HG03565 (cell line): ENCODE results near the gene CDC16.

ENCODE experiments used
- ATAC-seq: cut with Tn5 transposase; IDR thresholded peaks from one replicate; pipeline ENCODE4 v1.9.1; 2021; ENCODE audit warnings: mild to moderate bottlenecking, moderate library complexity; ENCODE audit not compliant: unreplicated experiment

CDC16 gene

DNA sequence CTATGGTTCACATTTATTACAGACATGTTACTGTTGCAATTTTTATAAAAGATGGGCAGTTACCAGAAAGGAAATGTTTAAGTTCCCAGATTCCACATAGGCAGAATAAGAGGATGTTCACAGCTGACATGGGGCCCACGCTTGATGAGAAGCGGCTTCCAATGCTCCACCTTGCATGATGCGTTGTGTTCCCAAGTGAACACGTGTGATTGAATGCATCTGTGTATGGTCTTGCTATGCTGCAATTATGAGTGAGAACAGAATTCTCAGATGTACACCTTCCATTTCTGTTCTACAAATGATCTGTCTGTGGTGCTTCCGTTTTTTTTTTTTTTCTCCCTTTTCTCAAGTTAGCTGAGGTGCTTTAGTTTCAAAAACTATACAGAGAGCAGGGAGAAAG lies 62.2 kb downstream of the CDC16 start:
- ATAC-seq, result no peak

DNA sequence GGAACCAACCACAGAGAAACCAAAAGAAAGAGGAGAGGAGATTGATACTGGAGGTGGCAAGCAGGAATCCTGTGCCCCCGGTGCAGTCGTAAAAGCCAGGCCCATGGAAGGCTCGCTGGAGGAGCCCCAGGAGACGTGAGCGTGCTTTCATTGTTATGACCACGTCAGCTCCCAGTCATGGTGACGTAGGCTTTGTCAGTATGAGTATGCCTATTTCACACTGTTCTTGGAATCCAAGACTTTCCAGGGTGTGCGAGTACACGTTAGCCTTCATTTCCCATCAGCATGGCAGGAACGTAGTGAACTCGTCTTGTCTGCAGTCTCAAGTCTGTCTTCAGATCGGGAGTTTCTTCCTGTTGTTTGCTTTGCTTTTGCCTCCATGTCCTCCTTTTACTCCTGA lies 64.2 kb downstream of the CDC16 start:
- no peak for ATAC-seq

DNA sequence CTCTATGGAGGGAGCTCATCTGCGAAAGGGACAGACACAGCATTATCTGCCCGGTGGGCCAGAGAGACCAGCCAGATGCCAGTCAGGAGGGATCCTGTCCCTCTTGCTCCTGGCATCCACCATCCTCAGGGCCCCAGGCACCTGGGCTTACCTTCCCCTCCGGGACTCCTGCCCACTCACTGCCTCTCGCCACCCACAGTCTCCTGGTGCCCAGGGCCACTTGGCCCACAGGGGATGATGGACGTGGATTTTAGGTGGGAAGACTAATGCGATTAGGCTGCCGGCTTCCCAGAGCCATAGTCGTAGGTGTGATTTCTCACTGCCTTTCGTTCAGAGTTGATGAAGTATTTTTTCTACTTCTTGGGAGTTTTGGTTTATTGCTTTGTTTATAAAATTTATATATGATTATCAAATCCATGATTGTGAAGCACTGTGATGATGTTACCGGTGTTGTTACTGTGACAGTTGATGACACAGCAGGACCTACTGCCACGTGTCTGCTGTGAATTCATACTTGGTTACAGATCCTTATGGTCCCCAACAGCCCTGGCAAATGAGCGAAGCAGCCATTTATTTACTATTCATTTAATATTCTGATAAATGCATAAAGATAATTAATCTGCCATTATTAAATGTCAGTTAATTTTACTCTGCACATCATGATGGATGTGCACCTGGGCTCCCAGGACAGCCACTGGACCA lies 65.1 kb downstream of the CDC16 start:
- no peak for ATAC-seq

DNA sequence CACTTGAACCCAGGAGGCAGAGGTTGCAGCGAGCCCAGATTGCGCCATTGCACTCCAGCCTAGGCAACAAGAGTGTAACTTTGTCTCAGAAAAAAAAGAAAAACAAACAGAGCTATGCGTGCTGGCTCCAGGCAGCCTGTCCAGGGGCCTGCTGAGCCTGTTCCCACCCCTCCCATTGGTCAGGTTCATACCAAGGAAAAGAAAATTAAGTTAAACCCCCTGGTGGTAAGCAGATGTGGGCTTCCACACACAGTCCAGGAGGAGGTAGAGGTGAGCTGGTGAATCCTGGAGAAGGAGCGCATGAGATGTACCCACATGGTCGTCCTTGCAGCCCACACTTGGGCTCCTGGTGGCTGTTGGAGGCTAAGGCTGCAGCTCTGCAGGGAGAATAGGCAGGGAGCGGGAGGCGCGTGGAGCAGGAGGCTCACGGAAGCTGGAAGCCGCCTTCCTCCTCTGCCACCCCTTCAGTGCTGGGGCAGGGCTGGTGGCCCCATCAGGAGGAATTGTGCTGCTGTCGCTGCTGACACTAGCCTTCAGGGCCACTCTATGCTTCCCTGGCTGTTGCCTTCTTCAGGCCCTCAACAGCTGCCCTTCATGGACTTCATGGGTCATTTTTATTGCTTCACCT lies 69.1 kb downstream of the CDC16 start:
- ATAC-seq, result no peak

DNA sequence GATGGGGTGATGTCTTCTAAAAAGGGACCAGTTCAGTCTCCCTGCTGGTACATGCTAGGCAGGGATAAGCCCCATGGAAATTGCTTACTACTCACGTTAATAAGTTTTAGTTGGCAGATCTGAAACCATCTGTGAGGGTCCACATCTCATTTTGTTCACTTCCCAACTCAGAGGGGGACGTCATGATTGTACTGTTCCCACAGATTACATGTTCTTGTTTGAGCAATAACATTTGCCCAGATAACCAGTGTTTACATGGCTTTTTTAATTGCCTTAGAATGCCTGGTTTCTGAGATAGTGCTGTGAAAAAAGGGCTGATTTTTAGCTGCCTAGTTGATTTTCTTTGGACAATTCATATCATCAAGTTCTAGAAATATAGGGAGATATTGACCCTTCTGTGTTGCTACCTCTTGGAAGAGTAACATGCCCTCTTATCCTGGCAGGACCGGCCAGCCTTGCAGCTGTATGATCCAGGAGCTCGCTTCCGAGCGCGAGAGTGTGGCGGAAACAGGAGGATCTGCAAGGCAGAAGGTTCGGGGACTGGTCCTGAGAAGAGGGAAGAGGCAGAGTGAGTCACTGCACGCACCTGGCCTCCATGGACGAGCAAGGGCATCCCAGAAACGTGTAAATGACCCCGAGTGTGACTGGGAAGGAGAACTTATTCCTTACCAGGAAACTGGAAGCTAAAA lies 69.8 kb downstream of the CDC16 start:
- ATAC-seq, result no peak

DNA sequence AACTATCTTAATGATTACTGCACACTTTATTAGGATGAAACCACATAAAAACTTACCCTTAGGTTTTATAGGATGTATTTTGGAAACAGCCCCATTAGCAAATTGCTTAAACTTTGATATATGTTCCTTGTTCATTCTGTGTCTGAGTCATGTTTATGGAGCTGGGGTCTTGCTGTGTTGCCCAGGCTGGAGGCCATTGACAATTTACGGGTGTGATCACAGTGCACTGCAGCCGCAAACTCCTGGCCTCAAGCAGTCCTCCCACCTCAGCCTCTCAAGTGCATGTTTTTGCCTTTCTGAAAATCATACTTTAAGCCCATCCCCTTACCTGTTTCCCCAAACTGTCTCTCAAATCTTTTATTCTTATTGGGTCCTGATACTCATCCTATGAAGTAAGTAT lies 74.4 kb downstream of the CDC16 start:
- no peak for ATAC-seq

DNA sequence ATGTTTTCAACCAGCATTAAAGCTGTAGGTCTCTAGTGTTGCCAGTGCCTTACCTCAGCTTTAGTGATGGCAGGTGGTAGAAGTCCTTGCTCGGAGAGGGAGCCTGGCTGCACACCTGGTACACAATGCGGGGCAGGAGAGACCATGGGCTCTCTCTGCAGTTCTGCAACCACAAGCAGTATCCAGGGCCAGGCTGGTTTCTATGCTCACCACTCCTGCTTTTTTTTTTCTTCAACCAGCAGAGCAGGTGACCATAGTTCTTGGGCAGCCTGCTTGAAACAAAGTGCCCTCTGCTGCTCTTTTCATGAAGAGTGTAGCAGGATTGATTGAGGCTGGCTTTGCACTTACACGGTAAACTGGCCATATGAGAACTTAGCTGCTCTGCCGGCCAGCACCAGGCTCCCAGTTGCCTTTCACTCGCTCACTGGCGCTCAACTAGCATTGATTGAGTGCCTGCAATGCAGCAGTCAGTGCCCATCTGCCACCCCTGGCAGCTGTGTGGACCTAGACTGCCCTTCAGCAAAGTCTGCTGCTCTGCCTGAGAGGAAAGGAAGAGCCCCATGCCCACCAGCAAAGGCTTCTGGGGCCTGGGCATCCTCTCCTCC lies 75.2 kb downstream of the CDC16 start:
- no peak for ATAC-seq

DNA sequence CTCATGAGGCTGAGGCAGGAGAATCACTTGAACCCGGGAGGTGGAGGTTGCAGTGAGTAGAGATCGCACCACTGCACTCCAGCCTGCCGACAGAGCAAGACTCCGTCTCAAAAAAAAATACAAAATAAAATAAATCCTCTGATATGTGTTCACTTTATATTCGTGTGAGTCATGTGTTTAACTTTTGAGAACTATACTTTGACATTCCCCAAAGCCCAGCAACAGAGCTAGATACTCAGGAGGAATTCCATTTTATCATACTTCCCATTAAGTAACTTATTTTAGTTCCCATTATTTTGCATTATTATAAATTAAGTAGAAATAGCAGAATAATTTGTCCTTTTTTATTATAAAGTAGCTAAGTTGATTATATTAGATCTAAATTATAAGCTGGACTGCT lies 76.3 kb downstream of the CDC16 start:
- no peak for ATAC-seq

DNA sequence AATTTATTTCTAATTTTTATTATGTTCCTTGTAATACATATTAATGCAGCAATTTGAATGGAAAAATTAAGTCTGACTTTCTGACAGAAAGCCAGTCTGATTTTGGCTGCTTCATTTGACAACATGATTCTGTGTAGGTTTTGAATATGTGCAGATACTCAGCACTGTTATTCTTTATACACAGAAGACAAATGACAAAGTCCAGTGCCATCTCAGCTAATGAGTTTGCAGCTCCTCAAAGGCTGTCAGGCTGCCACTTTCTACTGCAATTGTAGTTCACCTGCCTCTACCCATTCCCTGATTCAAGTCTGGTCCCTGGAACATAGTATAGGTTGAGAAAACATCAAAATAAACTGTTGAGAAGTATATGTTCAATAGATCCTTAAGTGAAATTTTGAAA lies 76.7 kb downstream of the CDC16 start:
- ATAC-seq, result no peak

DNA sequence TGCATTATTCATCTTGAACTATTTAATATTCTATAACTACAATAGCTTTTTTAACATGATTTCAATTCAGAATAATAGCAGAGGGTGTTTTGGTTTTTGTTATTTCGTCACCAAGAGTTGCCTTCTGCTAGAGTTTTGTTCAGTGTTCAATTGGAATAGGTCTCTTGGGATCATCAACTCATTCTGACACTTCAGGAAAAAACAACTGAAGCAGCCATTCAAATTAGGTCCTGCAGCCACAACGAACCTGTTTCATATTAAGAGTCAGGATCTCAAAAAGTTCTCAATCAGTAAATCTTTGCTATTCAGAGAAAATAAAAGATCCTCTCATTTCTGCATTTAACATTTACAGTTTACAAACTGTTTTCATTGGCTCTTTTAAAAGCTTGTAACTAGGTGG lies 77.2 kb downstream of the CDC16 start:
- ATAC-seq, result no peak

DNA sequence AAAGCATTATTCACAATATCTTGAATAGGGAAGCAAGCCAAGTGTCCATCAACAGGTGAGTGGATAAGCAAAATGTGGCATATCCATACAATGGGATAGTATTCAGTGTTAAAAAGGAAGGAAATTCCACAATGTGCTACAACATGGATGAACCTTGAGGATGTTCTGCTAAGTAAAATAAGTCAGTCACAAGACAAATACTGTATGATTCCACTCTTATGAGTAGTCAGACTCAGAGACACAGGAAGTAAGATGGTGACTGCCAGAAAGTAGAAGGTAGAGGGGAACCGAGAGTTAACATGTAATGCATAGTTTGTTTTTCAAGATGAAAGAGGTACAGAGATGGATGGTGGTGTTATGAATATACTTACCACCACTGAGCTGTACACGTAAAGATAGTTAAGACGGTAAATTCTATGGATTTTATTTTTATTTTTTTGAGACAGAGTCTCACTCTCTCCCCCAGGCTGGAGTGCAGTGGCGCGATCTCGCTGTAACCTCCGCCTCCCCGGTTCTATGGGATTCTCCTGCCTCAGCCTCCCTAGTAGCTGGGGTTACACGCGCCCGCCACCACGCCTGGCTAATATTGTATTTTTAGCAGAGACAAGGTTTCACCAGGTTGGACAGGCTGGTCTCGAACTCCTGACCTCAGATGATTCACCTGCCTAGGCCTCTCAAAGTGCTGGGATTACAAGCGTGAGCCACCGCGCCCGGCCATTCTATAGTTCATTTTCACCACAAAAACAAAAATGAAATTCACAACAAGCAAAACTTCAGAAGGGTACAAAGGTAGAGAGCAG lies 78.6 kb downstream of the CDC16 start:
- peak; percentile 35 for ATAC-seq

DNA sequence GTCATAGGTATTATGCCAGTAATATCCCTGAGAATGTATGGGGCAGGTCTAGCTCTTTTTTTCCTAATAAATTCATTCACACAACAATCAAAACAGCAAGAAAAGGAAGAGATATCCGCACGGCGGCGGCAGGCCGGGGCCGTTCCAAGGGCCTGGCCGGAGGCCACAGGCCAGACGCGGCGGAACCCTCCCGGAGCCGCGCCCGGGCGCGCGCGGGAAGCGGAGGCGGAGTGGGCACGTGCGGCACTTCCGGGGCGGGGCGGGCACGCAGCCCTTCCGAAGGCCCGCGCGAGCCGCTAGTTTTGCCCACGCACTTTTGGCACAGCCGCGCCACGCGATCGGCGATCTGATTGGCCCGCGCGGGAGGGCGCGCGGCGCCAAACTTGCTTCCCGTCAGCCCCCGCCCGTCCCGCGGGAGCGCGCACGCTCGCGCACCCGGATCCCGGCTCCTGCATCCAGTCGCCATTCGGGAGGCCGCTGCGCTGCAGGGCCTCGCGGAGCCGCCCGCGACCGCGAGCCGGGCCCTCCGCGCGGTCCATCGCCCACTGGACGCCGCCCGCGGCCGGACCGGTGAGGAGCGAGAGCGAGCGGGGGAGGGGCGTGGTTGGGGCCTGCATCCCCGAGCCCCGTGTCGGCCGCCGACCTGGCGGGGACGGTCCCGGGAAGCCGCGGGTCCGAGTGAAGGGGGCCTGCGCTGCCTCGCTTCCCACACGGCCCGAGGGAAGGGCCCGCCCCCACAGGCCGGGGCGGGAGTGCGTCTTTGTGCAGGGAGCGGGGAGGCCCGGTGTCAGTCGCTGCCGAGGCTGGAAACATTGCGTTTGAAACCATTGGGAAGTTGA lies 79.6 kb downstream of the CDC16 start, which contains the start of gene CHAMP1:
CHAMP1 (plus strand) TSS at position 430 of the 839 bp plus-strand sequence. CDS start 9,340 bp downstream, outside the sequence.
- ATAC-seq, result peak; percentile 79

DNA sequence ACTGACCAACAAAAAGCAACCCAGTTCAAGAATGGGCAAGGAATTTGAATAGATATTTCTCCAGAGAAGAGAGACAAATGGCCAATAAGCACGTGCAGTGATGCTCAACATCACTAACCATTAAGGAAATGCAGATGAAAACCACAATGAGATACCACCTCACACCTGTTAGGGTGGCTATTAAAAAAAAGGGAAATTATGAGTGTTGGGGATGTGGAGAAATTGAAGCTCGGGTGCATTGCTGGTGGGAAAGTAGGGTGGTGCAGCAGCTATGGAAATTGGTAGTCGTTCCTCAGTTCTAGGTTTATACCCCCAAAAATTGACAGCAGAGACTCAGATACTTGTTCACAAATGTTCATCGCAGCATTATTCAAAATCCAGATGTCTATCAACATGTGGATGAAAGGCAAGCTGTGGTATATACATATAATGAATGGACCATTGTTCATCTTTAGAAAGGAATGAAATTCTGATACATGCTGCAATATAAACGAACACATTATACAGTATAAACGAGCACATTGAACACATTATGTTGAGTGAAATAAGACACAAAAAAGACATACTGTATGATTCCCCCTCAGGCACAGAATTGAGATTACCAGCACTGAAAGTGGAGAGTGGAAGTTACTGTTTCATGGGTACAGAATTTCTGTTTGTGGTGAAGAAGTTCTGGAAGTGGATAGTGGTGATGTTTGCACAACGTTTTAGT lies 80.5 kb downstream of the CDC16 start:
- ATAC-seq, result no peak

DNA sequence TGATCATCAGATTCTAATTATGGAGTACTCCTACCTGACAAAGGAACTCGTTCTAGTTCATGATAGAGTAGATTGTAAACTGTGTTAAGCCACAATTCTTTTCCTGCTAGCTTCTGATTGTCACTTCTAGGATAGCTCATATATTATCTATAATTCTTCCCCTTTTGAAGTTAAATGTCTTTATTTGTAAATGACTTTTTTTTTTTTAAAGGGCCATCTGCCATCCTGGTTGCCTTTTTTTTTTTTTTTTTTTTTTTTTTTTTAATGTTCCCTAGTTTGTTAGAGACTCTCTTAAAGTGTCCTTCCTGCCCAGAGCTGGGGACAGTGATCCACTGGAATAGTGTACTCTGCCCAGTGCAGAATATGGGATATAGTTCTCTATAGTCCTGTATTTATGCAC lies 83.9 kb downstream of the CDC16 start:
- ATAC-seq, result no peak

DNA sequence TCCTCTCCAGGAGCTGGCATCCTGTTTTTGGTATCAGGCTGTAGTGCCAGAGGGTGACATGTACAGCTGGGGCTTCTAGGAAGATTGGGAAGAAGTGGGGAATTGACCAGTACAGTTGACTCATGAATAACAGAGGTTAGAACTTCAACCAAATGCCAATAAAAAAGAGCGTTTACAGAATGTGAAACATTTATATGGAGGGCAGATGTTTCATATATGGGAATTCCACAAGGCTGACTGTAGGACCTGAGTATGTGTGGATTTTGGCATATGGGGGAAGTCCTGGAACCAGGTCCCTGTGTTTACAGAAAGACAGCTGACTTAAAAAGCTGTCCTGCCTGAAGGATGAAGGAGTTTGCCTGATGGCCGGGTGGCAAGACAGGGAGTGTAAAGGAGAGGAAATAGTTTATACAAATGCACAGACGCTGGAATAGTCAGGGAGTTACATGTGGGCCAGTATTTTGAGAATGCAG lies 84.8 kb downstream of the CDC16 start:
- no peak for ATAC-seq

DNA sequence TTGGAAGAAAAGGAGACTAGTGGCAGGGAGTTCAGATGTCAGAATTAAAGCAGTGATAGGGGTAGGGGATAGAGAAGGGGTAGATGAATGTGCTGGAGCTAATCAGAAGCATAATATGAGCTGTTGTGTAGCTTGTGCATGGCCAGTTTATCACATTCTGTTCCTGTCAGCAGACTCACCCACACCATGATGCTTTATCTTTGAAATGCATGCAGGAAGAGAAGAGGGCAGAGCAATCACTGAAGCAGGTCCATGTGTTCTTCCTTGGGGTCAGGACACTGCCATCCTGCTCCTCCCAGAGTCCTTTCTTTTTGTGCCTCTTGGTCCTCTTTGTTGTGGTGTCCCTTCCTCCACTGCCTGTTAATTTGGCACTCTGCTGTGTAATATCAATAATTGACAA lies 85.4 kb downstream of the CDC16 start:
- ATAC-seq, result no peak

DNA sequence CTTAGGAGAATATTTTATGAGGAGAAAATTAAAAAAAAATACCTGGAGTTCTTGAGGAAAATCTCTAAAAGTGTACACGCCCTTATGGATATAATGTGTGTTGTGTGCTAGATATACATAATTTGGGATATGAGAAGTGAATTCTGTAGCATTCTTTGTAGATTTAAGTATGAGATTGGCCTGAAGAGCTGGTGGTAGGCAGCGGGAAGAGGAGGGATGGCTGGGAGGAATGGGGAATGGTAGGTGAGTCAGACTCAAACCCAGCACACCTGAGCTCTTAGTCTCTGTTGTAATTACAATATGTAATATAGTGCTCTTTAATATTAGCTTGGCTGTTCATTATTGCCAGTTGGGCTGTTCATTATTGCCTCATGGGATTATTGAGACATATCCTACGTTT lies 86.6 kb downstream of the CDC16 start:
- ATAC-seq, result no peak
